HG03045 (cell line): ENCODE data around the gene SUPT3H.
"Not testable (repeated sequence)": the region's sequence is repeated elsewhere in the genome, so short reads cannot be mapped to it uniquely, and the experiment has no call there.

ENCODE experiments used
- ATAC-seq: cut with Tn5 transposase; IDR thresholded peaks from one replicate; pipeline ENCODE4 v1.9.1; 2021; ENCODE audit warnings: mild to moderate bottlenecking, moderate library complexity; ENCODE audit not compliant: unreplicated experiment

Gene SUPT3H

GRCh38 chr6:45327956-45328522 is 49.7 kb downstream of the SUPT3H start, which contains the start of gene RUNX2:
Gene RUNX2 (plus strand): TSS chr6:45328330. CDS start chr6:45328727, 397 bp downstream.
- ATAC-seq = no peak

GRCh38 chr6:45326698-45327417 is 50.9 kb downstream of the SUPT3H start:
- no peak for ATAC-seq

GRCh38 chr6:45323656-45324224 is 54.0 kb downstream of the SUPT3H start:
- ATAC-seq = no peak

GRCh38 chr6:45320349-45320748 is 57.4 kb downstream of the SUPT3H start:
- ATAC-seq = no peak

- no peak for ATAC-seq
Measured at GRCh38 chr6:45314146-45314545, 63.6 kb downstream of the SUPT3H start.

- ATAC-seq = no peak
Measured at GRCh38 chr6:45310118-45310788, 67.5 kb downstream of the SUPT3H start.

- no peak for ATAC-seq
Measured at GRCh38 chr6:45305546-45305945, 72.2 kb downstream of the SUPT3H start.

- ATAC-seq = no peak
Measured at GRCh38 chr6:45302832-45303231, 74.9 kb downstream of the SUPT3H start.

GRCh38 chr6:45301348-45302142 is 76.2 kb downstream of the SUPT3H start:
- ATAC-seq = no peak

- no peak for ATAC-seq
Measured at GRCh38 chr6:45300736-45301135, 77.0 kb downstream of the SUPT3H start.

- ATAC-seq = no peak
Measured at GRCh38 chr6:45299096-45299581, 78.6 kb downstream of the SUPT3H start.

- no peak for ATAC-seq
Measured at GRCh38 chr6:45297320-45297719, 80.4 kb downstream of the SUPT3H start.

- ATAC-seq = not testable (repeated sequence)
Measured at GRCh38 chr6:45294065-45294701, 83.6 kb downstream of the SUPT3H start.

GRCh38 chr6:45293306-45293705 is 84.4 kb downstream of the SUPT3H start:
- no peak for ATAC-seq

- ATAC-seq = no peak
Measured at GRCh38 chr6:45289751-45290514, 87.8 kb downstream of the SUPT3H start.

GRCh38 chr6:45286707-45287106 is 91.0 kb downstream of the SUPT3H start:
- not testable (repeated sequence) for ATAC-seq

GRCh38 chr6:45278367-45278766 is 99.4 kb downstream of the SUPT3H start:
- no peak for ATAC-seq

GRCh38 chr6:45277741-45278140 is 100.0 kb downstream of the SUPT3H start:
- not testable (repeated sequence) for ATAC-seq

- ATAC-seq = no peak
Measured at GRCh38 chr6:45275358-45275757, 102.4 kb downstream of the SUPT3H start.
